HG03457 (cell line): ENCODE results near the gene IGFALS.

ENCODE experiments used
- ATAC-seq: cut with Tn5 transposase; IDR thresholded peaks from one replicate; pipeline ENCODE4 v1.9.1; 2021; ENCODE audit warnings: moderate number of reproducible peaks; ENCODE audit not compliant: unreplicated experiment

IGFALS gene

GRCh38 chr16:1767116-1767994 is 26.1 kb downstream of the IGFALS start:
- ATAC-seq: no peak

DNA sequence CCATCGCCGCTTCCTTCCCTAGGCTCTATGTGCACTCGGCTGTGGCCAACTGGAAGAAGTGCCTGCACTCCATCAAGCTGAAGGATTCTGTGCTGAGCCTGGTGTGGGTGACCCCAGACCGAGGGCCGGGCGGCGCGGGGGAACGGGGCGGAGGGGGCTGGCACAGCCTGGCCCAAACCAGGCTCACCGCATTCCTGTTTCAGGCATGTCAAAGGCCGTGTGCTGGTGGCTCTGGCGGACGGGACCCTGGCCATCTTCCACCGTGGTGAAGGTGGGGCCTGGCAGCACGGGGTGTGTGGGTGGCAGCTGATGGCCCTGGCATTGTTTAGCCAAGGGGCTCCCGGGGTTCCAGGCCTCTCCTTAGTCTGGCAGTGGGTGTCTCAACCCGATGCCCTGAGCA is 26.8 kb downstream of the IGFALS start:
- no peak for ATAC-seq

DNA sequence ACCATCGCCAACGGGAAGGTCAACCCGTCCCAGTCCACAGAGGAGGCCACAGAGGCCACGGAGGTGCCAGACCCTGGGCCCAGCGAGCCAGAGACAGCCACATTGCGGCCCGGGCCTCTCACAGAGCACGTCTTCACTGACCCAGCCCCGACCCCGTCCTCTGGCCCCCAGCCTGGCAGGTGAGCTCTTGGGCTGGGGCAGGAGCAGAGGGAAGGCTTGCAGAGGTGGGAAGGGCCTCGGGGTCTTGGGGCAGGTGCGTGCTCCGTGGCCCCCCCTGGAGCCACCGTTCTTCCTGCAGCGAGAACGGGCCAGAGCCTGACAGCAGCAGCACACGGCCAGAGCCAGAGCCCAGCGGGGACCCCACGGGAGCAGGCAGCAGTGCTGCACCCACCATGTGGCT is 27.3 kb downstream of the IGFALS start:
- no peak for ATAC-seq

GRCh38 chr16:1765826-1766225 is 27.7 kb downstream of the IGFALS start:
- ATAC-seq: no peak

GRCh38 chr16:1764971-1765370 is 28.5 kb downstream of the IGFALS start:
- no peak for ATAC-seq

DNA sequence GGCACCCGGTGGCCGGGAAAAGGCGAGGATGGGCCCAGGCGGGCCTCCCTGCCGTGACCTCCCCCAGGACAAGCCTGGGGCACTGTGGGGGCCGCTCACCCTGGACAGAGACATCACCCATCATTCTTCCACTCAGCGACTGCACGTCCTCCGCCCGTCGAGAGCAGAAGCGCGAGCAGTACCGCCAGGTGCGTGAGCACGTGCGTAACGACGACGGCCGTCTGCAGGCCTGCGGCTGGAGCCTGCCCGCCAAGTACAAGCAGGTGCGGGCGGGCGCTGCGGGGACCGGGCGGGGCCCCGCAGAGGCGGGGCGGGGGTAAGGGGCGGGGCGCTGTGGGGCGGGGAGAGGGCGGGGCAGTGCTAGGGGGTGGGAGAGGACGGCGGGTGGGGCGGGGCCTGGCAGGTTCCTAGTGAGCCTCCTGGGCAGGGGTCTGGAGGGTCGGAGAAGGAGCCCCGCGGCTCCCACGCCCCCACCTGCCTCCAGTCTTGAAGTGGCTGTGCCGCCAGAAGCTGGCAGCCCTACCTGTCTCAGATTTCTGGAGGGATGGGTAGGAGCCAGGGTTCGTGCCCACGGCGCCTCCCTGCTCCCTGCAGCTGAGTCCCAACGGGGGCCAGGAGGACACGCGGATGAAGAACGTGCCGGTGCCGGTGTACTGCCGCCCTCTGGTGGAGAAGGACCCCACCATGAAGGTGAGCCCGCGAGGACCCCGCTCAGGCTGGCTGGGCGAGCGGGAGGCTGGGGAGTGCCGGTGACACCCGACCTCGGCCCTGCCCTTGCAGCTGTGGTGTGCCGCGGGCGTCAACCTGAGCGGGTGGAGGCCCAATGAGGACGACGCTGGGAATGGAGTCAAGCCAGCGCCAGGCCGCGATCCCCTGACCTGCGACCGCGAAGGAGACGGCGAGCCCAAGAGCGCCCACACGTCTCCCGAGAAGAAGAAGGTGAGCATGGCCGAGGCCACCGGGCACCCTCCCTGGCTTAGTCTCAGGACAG is 29.7 kb downstream of the IGFALS start:
- no peak for ATAC-seq

GRCh38 chr16:1762879-1763520 is 30.5 kb downstream of the IGFALS start:
- no peak for ATAC-seq

GRCh38 chr16:1762196-1762878 is 31.2 kb downstream of the IGFALS start:
- ATAC-seq: no peak

GRCh38 chr16:1761751-1762150 is 31.8 kb downstream of the IGFALS start:
- ATAC-seq: no peak

GRCh38 chr16:1760911-1761310 is 32.6 kb downstream of the IGFALS start:
- no peak for ATAC-seq

DNA sequence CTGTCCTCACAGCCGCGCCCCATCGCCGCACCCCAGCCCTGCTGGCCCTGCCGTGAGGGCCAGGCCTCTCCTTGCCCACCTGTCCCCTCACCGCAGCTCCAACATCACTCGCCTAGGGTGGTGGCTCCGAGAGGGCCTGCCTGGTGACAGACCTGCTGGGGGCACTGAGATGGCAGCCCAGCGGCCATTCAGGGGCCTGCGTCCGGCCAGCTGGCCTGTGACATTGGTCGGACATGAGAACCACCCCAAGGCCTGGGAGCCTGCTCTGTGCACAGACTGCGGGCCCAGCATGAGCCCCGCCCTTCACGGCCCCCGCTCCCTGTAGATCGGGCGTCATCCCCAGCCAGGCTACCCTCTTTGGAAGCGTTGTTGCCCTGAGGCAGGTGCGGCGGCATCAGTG is 34.0 kb downstream of the IGFALS start:
- no peak for ATAC-seq

DNA sequence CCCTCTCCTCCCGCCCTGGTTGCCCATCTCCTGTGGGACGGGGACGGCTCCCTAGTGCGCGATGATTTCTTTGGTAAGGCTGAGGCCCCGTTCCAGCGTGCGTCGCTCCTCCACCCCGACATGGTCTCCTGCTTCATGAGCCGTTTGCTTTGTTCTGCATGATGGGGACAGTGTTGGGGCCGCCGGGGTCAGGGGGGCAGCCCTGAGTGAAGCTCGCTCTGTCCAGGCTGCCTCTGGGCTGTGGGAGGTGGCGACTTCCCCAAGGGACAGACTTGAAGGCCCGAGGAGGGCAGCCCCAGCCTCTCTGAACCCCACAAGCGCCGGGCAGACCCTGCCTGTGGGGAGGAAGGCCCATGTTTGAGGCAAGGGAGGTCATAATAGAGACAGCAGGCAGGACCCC is 34.6 kb downstream of the IGFALS start:
- no peak for ATAC-seq

GRCh38 chr16:1757714-1758461 is 35.6 kb downstream of the IGFALS start:
- ATAC-seq: no peak

DNA sequence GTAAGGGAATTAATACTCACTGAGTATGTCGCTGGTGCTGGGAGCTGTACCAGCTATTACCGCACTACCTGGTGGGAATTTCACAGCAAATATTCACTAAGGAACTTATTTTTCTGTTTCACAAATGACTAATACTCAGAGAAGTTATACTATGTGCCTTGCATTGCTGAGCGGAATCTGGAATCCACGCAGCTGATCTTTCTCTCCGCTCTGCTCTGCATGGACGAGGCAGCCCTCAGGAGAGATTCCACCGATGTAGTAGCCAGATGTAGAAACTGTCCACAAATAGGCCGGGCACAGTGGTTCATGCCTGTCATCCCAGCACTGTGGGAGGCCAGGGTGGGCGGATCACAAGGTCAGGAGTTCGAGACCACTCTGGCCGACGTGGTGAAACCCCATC is 39.3 kb downstream of the IGFALS start:
- ATAC-seq: no peak

DNA sequence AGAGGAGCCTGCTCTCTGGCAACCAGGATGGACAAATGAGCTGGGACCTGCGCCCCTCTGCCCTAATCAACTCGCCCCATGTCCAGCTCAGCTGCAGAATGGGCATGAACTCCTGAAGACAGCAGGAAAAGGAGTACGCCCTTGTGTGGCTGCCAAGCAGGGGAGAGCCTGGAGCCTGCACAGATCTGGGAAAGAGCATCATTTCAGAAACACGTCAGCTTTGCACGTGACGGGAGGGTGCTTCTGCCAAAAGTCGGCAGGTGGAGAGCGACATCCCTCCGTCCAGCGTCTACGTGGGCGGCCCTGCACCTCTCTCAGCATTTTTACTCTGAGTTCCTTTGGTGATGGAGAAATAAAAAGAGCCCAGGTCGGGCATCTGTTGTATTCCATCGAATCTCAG is 40.7 kb downstream of the IGFALS start:
- no peak for ATAC-seq

DNA sequence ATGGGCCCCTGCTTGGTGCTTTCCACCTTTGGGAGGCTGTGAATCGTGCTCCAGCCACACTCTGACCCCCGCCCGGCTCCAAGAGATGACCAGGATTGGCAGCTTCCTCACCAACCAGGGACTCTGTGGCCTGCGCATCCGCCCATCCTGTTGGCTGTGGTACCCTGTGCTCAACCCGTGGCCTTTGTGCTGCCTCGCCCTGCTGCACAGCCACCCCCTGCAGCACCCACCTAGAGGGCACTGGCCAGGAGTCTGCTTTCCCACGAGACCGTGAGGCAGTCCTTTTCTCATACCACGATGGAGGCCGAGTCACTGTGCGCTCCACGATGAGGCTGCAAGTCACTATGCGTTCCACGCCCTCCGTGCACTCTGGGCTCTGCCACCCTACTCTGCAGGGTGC is 41.6 kb downstream of the IGFALS start:
- no peak for ATAC-seq

DNA sequence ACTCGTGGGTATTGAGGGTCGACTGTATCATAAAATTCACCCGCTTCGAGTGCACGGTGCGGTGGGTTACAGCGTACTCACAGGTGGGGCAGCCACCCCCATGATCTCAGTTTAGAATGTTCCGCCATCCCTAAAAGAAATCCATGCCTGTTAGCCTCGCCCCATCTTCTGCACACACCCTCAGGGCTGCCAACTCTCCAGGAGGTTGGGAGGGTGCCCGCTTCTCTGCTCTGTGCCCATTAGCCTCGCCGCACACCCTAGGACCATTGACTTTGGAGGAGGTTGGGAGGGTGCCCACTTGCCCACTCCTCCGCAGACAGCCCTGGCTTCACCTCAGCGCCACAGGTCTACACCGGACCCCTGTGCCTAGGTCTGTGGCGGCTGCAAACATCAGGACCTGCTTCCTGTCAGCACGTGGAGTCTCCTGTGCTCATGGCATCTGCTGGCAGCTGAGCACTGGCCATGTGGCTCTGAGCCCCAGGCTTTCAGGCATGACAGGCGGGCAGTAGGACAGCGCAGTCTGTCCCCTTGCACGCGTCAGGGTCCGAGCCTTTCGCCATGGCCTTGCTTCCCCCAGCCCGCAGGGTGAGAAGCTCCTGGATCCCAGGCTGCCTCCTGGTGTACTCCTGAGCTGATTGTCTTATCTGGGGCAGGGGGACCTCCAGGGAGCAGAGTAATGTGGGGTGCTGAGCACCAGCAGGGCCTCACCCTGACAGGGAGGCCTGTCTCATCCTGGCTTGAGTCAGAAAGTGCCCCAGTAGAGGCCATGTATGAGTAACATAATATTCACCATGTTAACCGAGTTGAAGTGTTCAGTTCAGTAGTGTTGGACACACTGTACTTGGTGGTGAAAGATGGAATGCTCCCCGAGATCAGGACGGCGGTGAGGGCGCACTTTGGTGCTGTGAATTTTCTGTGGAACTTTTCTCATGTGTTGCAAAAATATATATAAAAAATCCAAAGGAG is 44.1 kb downstream of the IGFALS start:
- ATAC-seq: no peak

DNA sequence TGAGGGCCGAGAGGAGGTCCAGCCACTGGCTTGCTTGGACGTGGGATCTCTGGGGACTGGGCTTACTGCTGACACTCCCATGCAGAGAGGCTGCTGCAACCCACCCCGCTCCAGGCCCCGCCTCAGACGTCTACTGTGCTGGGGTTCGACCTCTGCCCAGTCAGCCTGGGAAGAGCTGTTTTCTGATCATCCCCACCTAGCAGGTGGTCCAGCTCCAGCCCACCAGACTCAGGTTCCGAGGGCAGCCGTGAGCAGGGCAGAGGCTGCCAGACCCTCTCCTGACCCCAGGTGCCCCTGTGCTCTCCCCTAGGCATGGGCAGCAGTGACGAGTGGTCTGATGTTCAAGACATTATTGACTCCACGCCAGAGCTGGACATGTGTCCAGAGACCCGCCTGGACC is 45.6 kb downstream of the IGFALS start:
- ATAC-seq: no peak

- no peak for ATAC-seq
These were observed 46.8 kb downstream of the IGFALS start for GRCh38 chr16:1746693-1747195.
